GM12801 (cell line): ENCODE results near the gene TACC3.

Experiments used
- TF ChIP-seq, protein P1 (sequence below): IDR thresholded peaks from one replicate; pipeline ENCODE4 v1.5.1; 2011; ENCODE audit warnings: control low read depth; ENCODE audit not compliant: insufficient read length; ENCODE audit errors: extremely low read depth

The TACC3 gene

DNA sequence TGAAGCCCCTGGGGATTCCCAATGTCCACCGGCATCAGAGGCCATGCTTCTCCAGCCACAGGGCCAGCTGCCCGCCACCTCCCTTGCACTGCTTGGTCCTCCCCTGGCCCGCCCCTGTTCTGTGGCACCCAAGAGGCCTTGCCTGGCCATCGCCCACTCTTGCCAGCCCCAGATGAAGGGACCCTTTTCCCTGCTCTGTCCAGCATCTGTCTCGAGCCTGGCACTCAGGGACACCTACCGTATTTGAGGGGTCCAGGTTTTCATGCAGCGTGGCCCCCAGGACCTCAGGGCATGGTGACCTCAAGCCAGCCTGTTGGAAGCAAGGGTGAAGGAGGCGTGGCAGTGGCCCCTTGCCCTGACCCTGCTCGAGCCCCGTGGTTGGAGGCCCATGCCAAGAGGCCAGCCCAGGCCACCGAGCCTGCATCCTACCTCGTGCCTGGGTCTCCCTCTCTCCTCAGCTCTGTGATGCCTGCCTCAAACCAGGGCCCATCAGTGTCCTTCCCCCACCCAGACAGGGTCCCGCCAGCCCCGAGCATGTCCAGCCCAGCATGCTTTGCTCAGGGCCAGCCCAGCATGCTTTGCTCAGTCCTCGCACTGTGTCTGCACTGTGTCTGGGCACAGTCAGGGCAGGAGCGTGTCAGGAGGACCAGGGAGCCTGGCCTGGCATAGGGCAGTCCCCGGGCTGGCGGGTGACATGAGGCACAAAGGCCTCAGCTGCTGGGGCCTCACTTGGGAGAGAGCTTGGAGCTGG lies 57.5 kb downstream of the TACC3 start:
- TF ChIP-seq, protein P1, sequence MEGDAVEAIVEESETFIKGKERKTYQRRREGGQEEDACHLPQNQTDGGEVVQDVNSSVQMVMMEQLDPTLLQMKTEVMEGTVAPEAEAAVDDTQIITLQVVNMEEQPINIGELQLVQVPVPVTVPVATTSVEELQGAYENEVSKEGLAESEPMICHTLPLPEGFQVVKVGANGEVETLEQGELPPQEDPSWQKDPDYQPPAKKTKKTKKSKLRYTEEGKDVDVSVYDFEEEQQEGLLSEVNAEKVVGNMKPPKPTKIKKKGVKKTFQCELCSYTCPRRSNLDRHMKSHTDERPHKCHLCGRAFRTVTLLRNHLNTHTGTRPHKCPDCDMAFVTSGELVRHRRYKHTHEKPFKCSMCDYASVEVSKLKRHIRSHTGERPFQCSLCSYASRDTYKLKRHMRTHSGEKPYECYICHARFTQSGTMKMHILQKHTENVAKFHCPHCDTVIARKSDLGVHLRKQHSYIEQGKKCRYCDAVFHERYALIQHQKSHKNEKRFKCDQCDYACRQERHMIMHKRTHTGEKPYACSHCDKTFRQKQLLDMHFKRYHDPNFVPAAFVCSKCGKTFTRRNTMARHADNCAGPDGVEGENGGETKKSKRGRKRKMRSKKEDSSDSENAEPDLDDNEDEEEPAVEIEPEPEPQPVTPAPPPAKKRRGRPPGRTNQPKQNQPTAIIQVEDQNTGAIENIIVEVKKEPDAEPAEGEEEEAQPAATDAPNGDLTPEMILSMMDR, result no peak

DNA sequence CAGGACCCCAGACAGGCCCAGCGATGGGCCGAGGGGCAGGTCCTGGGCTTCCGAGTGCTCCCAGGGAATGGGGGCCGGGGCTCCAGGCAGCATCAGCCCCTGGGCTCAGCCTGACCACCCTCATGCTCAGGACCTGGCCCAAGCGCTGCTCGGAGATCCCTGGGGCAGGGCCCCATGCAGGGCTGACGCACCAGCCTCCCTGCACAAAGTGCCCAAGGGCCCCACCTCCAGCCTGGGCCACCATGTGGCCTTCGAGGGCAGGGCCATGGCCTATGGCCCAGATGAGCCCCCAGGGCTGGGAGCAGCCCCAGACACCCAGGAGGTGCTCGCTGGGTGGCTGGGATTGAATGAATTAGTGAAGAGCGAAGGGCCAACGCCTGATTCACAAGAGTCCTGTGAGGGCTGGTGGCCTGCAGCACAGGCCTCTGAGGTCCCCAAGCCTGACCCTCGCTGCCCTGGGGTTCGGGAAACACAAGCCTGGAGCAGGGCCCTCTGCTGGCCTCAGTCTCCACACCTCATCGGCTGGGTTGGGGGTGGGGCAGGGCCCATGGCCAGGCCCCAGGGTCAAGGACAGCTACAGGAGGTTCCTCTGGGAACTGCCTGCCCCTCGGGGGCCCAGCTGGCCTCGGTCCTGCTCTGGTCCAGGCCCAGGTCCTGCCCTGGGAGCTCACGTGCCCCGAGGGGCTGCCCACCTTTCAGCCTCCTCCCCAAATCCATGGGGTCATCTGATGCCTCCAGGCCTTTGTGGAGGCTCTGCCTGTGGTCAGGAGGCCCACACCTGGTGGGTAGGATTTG lies 58.5 kb downstream of the TACC3 start:
- TF ChIP-seq, protein P1, result no peak

DNA sequence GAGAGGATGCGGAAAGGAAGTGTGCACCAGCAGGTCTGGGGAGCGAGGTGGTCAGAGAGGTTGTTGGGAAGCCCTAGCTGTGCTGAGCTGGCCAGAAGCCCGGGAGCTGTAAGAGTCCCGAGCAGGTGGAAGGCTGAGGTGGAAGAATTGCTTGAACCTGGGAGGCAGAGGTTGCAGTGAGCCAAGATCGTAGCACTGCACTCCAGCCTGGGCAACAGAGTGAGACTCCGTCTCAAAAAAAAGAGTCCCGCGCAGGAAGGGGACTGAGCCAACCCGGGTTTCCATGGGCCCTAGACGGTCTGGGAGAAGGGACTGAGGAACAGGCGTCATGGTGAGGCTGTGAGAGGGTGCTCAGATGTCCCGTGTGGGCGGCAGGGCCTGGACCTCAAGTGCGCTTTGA lies 59.1 kb downstream of the TACC3 start:
- TF ChIP-seq, protein P1, result no peak

DNA sequence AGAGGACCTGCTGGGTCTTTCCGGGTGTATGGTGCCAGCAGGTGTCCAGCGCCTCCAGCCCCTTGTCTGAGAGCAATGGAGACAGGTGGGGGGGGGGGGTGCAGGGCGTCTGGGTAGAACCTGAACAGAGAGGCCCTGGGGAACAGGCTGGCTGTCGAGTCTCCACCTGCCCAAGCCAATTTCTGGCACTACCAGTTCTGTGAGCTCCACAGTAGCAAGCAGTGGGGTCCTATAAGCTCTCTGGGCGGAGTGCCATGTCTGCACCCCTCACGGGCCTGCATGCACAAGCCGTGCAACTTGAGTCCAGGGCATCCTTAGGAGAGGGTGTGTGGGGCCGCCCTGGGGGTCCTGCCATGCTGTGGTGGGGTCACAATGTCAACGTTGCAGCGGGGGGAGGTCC lies 61.7 kb downstream of the TACC3 start:
- TF ChIP-seq, protein P1, result no peak

DNA sequence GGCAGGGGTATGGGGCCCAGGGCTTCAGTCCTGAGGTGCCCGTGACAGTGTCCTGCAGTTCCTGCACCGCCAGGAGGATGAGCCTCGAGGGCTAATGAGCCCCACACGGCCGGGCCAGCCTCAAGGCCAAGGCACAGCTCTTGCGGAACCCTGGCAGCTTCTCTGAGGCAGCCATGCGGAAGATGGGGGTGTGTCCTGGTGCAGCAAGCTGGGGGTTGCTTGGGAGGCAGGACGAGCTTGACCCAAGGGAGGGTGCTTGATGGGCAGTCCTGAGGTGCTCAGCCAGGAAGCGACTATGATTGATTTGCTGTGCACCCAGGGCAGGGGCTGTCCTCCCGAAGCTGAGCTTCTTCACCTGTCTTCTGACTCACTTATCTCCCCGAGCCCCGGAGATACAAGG lies 62.6 kb downstream of the TACC3 start:
- TF ChIP-seq, protein P1, result no peak

DNA sequence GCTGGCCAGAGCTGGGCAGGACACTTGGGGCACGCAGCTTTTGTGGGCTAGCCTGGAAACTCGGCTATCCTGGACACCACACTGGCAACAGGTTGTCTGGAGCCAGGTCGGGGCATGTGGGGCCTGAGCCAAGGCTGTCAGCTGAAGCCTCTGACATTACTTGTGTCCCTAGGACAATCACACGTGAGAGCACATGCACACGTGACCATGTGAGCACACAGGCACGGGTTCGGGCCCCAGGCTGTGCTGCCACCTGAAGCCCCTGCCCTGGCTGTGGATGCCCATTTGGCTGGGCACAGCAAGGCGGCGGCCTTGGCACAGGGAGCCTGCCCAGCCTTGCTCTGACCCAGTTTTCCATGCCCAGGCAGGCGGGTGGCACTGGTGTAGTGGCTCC lies 63.1 kb downstream of the TACC3 start:
- TF ChIP-seq, protein P1, result no peak

DNA sequence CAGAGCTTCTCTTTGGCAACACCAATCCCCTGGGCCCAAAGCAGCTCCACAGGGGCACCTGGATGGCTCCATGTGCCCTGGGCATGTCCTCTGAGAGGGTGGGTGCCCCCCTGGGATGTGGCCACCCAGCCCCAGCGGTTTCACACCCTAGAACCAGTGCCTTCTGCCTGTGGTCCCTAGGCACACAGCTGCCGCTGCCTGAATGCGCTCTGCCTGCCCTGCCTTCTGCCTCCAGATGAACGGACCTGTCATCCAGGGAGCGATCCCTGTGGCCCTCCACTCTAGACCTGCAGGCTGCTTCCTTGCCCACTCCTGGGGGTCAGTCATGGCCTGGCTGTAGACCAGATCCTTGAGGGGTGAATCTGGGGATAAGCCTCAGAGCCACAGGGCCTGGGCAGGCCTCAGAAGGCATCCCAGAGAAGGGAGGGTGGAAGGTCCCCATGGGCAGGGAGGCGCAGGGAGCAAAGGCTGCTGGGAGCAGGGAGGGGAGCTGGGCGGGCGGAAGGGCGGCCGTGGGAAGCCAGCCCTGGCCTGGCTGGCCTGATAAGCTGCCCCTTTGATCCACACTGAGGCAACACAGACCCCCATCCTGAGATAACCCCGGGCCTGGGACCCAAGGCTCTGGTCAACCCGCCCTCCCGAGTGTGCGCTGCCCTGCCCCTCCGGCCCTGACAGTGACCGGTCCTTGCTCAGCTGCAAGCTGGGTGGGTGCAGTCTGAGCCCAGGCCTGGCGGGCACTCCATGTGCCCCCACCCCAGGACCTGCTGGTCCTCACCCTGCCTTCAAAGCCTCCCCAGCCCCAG lies 63.7 kb downstream of the TACC3 start:
- TF ChIP-seq, protein P1, result no peak
